DND-41 (cell line): ENCODE measurements around the gene XIRP2.

Source experiments
- ATAC-seq: fragments of 200-7000 bp; cut with Tn5 transposase; 3 replicates; pipeline ENCODE4 v1.9.1; 2021; ENCODE audit warnings: low read depth; ENCODE audit not compliant: insufficient read depth
- DNase-seq: peaks from one replicate; pipeline ENCODE4 v3.0.0-alpha.2; 2020
- H2AFZ ChIP-seq: 2 replicates; pipeline ENCODE4 v1.6.0; 2012; ENCODE audit warnings: low read depth, low read length
- H3K27ac ChIP-seq: 2 replicates; pipeline ENCODE4 v1.5.1; 2012; ENCODE audit warnings: low read length, inconsistent platforms
- H3K27me3 ChIP-seq: fragments of 200-600 bp; sonication (generic); 2 replicates; pipeline ENCODE4 v1.6.0; 2012; ENCODE audit warnings: low read length, mild to moderate bottlenecking, inconsistent platforms; ENCODE audit not compliant: insufficient read depth, poor library complexity
- H3K36me3 ChIP-seq: 2 replicates; pipeline ENCODE4 v1.5.1; 2012; ENCODE audit warnings: low read length, inconsistent platforms; ENCODE audit not compliant: insufficient read depth
- H3K4me1 ChIP-seq: 2 replicates; pipeline ENCODE4 v1.5.1; 2012; ENCODE audit warnings: mild to moderate bottlenecking, low read length; ENCODE audit not compliant: insufficient read depth
- H3K4me2 ChIP-seq: 2 replicates; pipeline ENCODE4 v1.6.0; 2012; ENCODE audit warnings: mild to moderate bottlenecking, moderate library complexity, low read length, inconsistent platforms; ENCODE audit not compliant: insufficient read depth
- H3K4me3 ChIP-seq, 2 experiments: fragments of 200-600 bp in 1 of 2; shearing (Covaris generic) in 1 of 2; 2 replicates each; pipeline ENCODE4 v1.5.1; 2012 to 2016; ENCODE audit warnings: inconsistent platforms in 2 of 2, low read length in 2 of 2, mild to moderate bottlenecking in 2 of 2, low read depth in 1 of 2, moderate library complexity in 1 of 2
- H3K79me2 ChIP-seq: 2 replicates; pipeline ENCODE4 v1.6.0; 2012; ENCODE audit warnings: low read length, inconsistent platforms; ENCODE audit not compliant: insufficient read depth
- H3K9ac ChIP-seq: 2 replicates; pipeline ENCODE4 v1.6.0; 2012; ENCODE audit warnings: low read depth, mild to moderate bottlenecking, inconsistent platforms, low read length, moderate library complexity
- H3K9me3 ChIP-seq: 2 replicates; pipeline ENCODE4 v1.5.1; 2012; ENCODE audit warnings: low read length, moderate library complexity, mild to moderate bottlenecking, inconsistent platforms; ENCODE audit not compliant: insufficient read depth, severe bottlenecking
- H4K20me1 ChIP-seq: 2 replicates; pipeline ENCODE4 v1.6.0; 2012; ENCODE audit warnings: low read length; ENCODE audit not compliant: insufficient read depth
- CTCF ChIP-seq: IDR thresholded peaks from 2 replicates; pipeline ENCODE4 v1.5.1; 2012; ENCODE audit warnings: borderline replicate concordance, low read length, moderate library complexity, mild to moderate bottlenecking; ENCODE audit not compliant: poor library complexity, severe bottlenecking; ENCODE audit errors: extremely low read depth
- EZH2 ChIP-seq: IDR thresholded peaks from 3 replicates; pipeline ENCODE4 v1.6.1; 2012; ENCODE audit warnings: borderline replicate concordance, low read depth, mild to moderate bottlenecking, moderate library complexity, low read length, inconsistent platforms; ENCODE audit not compliant: severe bottlenecking

Gene XIRP2

GRCh38 chr2:166921261-166921896 is 33.1 kb downstream of the XIRP2 start:
- Histone ChIP-seq H3K9me3 (no peaks in the 10 kb centered on the region), H3K9ac (no peak overlapping the region), H2AFZ (no peak overlapping the region), H3K27me3 (no peaks in the 10 kb centered on the region), H3K4me1 (no peaks in the 10 kb centered on the region), H3K4me2 (no peak overlapping the region), H4K20me1 (no peaks in the 10 kb centered on the region), H3K36me3 (no peaks in the 10 kb centered on the region), H3K4me3 (no peak overlapping the region), H3K27ac (no peak overlapping the region), H3K79me2 (no peaks in the 10 kb centered on the region)
- TF ChIP-seq CTCF (no peak), EZH2 (no peak)
- ATAC-seq (no peak), DNase-seq (no peak)

- Histone ChIP-seq H3K9me3 (no peaks in the 10 kb centered on the region), H3K9ac (no peak overlapping the region)
Measured at GRCh38 chr2:166924967-166925366, 36.7 kb downstream of the XIRP2 start.

GRCh38 chr2:166926657-166927056 is 38.4 kb downstream of the XIRP2 start:
- ATAC-seq (no peak), DNase-seq (no peak)
- H3K27me3 ChIP-seq, result no peaks in the 10 kb centered on the region
- H3K4me1 ChIP-seq, result no peaks in the 10 kb centered on the region
- H4K20me1 ChIP-seq, result no peaks in the 10 kb centered on the region
- H3K27ac ChIP-seq, result no peak overlapping the region
- H3K79me2 ChIP-seq, result no peaks in the 10 kb centered on the region
- TF ChIP-seq CTCF (no peak), EZH2 (no peak)
- no peak overlapping the region for H2AFZ ChIP-seq
- H3K36me3 ChIP-seq, result no peaks in the 10 kb centered on the region
- no peak overlapping the region for H3K4me2 ChIP-seq
- H3K4me3 ChIP-seq, result no peak overlapping the region
- no peaks in the 10 kb centered on the region for H3K9me3 ChIP-seq
- H3K9ac ChIP-seq, result no peak overlapping the region

More at GRCh38 chr2:166924967-166925366, 36.7 kb downstream of the XIRP2 start:
- H3K4me3 ChIP-seq, result no peak overlapping the region
- H2AFZ ChIP-seq, result no peak overlapping the region
- DNase-seq, result no peak
- no peaks in the 10 kb centered on the region for H4K20me1 ChIP-seq
- no peaks in the 10 kb centered on the region for H3K36me3 ChIP-seq
- no peaks in the 10 kb centered on the region for H3K27me3 ChIP-seq
- no peaks in the 10 kb centered on the region for H3K4me1 ChIP-seq
- no peaks in the 10 kb centered on the region for H3K79me2 ChIP-seq
- TF ChIP-seq EZH2 (no peak), CTCF (no peak)
- H3K27ac ChIP-seq, result no peak overlapping the region
- no peak overlapping the region for H3K4me2 ChIP-seq
- ATAC-seq, result no peak

- no peak for TF ChIP-seq EZH2
- no peak for TF ChIP-seq CTCF
- H3K36me3 ChIP-seq, result no peaks in the 10 kb centered on the region
- H3K9ac ChIP-seq, result no peak overlapping the region
- no peak overlapping the region for H3K27ac ChIP-seq
- H3K79me2 ChIP-seq, result no peaks in the 10 kb centered on the region
- H3K4me1 ChIP-seq, result no peaks in the 10 kb centered on the region
- H2AFZ ChIP-seq, result no peak overlapping the region
- H3K4me3 ChIP-seq, result no peak overlapping the region
- H3K4me2 ChIP-seq, result no peak overlapping the region
- ATAC-seq (no peak), DNase-seq (no peak)
- H3K9me3 ChIP-seq, result no peaks in the 10 kb centered on the region
- H3K27me3 ChIP-seq, result no peaks in the 10 kb centered on the region
- H4K20me1 ChIP-seq, result no peaks in the 10 kb centered on the region
Measured at GRCh38 chr2:166932032-166932431, 43.8 kb downstream of the XIRP2 start.
